SK-N-SH (cell line): ENCODE measurements around the gene KBTBD8. TPM values are rescaled to one million over a fixed set of nuclear protein-coding genes. Genes with fewer than 3 reads are reported as not detected.

Experiments used
- CTCF ChIA-PET: fragments of 300-600, 350-600 bp; formaldehyde crosslinking; extraction: SDS; loops from one replicate; lab custom pipeline; 2021; lab: Yijun Ruan, JAX
- POLR2A ChIA-PET: fragments of 350-600 bp; sonication (Branson Sonifier 250); formaldehyde crosslinking; extraction: SDS; loops from one replicate; lab custom pipeline; 2020; ENCODE audit warnings: antibody characterized with exemption, inconsistent platforms; lab: Yijun Ruan, JAX
- DNase-seq: peaks from one replicate; pipeline ENCODE4 v3.0.0; 2012
- H2AFZ ChIP-seq: fragments of 200-600 bp; sonication (generic); 2 replicates; pipeline ENCODE4 v1.8.1; 2016; ENCODE audit warnings: antibody characterized with exemption, mild to moderate bottlenecking, low read depth
- H3F3A ChIP-seq: fragments of 200-600 bp; sonication (generic); replicated peaks from 2 replicates; pipeline ENCODE3; 2016; ENCODE audit warnings: antibody characterized with exemption, mild to moderate bottlenecking; ENCODE audit not compliant: insufficient read depth
- H3K27ac ChIP-seq, 2 experiments: fragments of 200-500 bp in 1 of 2; fragments of 200-600 bp in 1 of 2; sonication (Bioruptor generic) in 1 of 2; sonication (generic), shearing (Covaris generic) in 1 of 2; 2 replicates each; pipeline versions ENCODE4 v1.5.1 to v1.6.1; 2014 to 2016; ENCODE audit warnings: low read depth in 2 of 2, inconsistent platforms in 1 of 2, low read length in 1 of 2, mild to moderate bottlenecking in 1 of 2, mixed read lengths in 1 of 2
- H3K27me3 ChIP-seq: fragments of 200-600 bp; sonication (generic), shearing (Covaris generic); 2 replicates; pipeline ENCODE4 v1.6.1; 2016; ENCODE audit warnings: mixed run types; ENCODE audit not compliant: insufficient read depth
- H3K36me3 ChIP-seq, 2 experiments: fragments of 200-500 bp in 1 of 2; fragments of 200-600 bp in 1 of 2; sonication (Bioruptor generic) in 1 of 2; sonication (generic) in 1 of 2; replicated peaks in 1 of 2; 2 replicates each; pipeline versions ENCODE3 to v1.5.1; 2014 to 2016; ENCODE audit warnings: low read length in 1 of 2, mild to moderate bottlenecking in 1 of 2; ENCODE audit not compliant: insufficient read depth in 2 of 2, control insufficient read depth in 1 of 2
- H3K4me1 ChIP-seq, 2 experiments: fragments of 200-500 bp in 1 of 2; fragments of 200-600 bp in 1 of 2; sonication (Bioruptor generic) in 1 of 2; sonication (generic), shearing (Covaris generic) in 1 of 2; 2 replicates each; pipeline versions ENCODE4 v1.5.1 to v1.6.1; 2014 to 2016; ENCODE audit warnings: low read depth in 1 of 2, low read length in 1 of 2, mixed run types in 1 of 2; ENCODE audit not compliant: insufficient read depth in 2 of 2, control insufficient read depth in 1 of 2
- H3K4me2 ChIP-seq: fragments of 200-600 bp; sonication (generic), shearing (Covaris generic); 2 replicates; pipeline ENCODE4 v1.6.1; 2017; ENCODE audit warnings: mixed run types
- H3K4me3 ChIP-seq, 2 experiments: fragments of 200-500 bp in 1 of 2; fragments of 200-600 bp in 1 of 2; sonication (Bioruptor generic) in 1 of 2; sonication (generic), shearing (Covaris generic) in 1 of 2; 2 replicates each; pipeline versions ENCODE4 v1.5.1 to v1.8.1; 2014 to 2016; ENCODE audit warnings: low read depth in 2 of 2, inconsistent platforms in 1 of 2, low read length in 1 of 2, mild to moderate bottlenecking in 1 of 2, mixed read lengths in 1 of 2, moderate library complexity in 1 of 2
- H3K79me2 ChIP-seq: fragments of 200-600 bp; sonication (generic); 2 replicates; pipeline ENCODE4 v1.8.1; 2017; ENCODE audit warnings: mild to moderate bottlenecking; ENCODE audit not compliant: insufficient read depth
- H3K9ac ChIP-seq: fragments of 200-600 bp; sonication (generic); 2 replicates; pipeline ENCODE4 v1.6.1; 2017; ENCODE audit warnings: mixed run types
- H3K9me2 ChIP-seq: fragments of 200-600 bp; sonication (generic); 2 replicates; pipeline ENCODE4 v1.6.1; 2017; ENCODE audit warnings: mixed run types
- H3K9me3 ChIP-seq: fragments of 200-600 bp; sonication (generic); 2 replicates; pipeline ENCODE4 v1.6.1; 2017; ENCODE audit warnings: mixed run types, mild to moderate bottlenecking, moderate library complexity
- H4K20me1 ChIP-seq: fragments of 200-600 bp; sonication (generic); 2 replicates; pipeline ENCODE4 v1.6.1; 2017; ENCODE audit warnings: mild to moderate bottlenecking, mixed run types; ENCODE audit not compliant: insufficient read depth
- CHD2 ChIP-seq: fragments of 150-350 bp; IDR thresholded peaks from 2 replicates; pipeline ENCODE4 v1.6.1; 2018; ENCODE audit warnings: low read length; ENCODE audit not compliant: partially characterized antibody
- CTCF ChIP-seq: fragments of 200-600 bp; sonication (generic); IDR thresholded peaks from 2 replicates; pipeline ENCODE4 v1.6.1; 2017; ENCODE audit warnings: antibody characterized with exemption, mild to moderate bottlenecking, moderate library complexity
- ELF1 ChIP-seq: IDR thresholded peaks from 2 replicates; pipeline ENCODE4 v1.4.0; 2012
- EP300 ChIP-seq, 2 experiments: IDR thresholded peaks; 2 replicates each; pipeline versions ENCODE4 v1.4.0 to v1.6.1; 2012; ENCODE audit warnings: borderline replicate concordance in 1 of 2, low read depth in 1 of 2, low read length in 1 of 2
- FOXJ3 ChIP-seq: sonication (generic); formaldehyde crosslinking; IDR thresholded peaks from 2 replicates; pipeline ENCODE4 v1.5.1; 2020; ENCODE audit warnings: mild to moderate bottlenecking, missing genetic modification reagents
- FOXM1 ChIP-seq: IDR thresholded peaks from 2 replicates; pipeline ENCODE4 v1.4.0; 2012; ENCODE audit warnings: low read depth, mild to moderate bottlenecking
- GABPA ChIP-seq: IDR thresholded peaks from 2 replicates; pipeline ENCODE4 v1.4.0; 2012; ENCODE audit warnings: low read depth, mild to moderate bottlenecking
- MEF2A ChIP-seq: IDR thresholded peaks from 2 replicates; pipeline ENCODE4 v1.4.0; 2012; ENCODE audit warnings: low read depth, borderline replicate concordance
- MXI1 ChIP-seq: IDR thresholded peaks from 2 replicates; pipeline ENCODE4 v1.6.1; 2012; ENCODE audit warnings: mild to moderate bottlenecking, low read depth, low read length, improper control_type of control experiment
- NRF1 ChIP-seq: IDR thresholded peaks from 2 replicates; pipeline ENCODE4 v1.6.1; 2012; ENCODE audit warnings: low read depth, mild to moderate bottlenecking, low read length
- POLR2AphosphoS5 ChIP-seq: IDR thresholded peaks from 2 replicates; pipeline ENCODE4 v1.6.1; 2012; ENCODE audit warnings: low read depth, low read length
- RAD21 ChIP-seq: IDR thresholded peaks from 2 replicates; pipeline ENCODE4 v1.6.1; 2012; ENCODE audit warnings: mild to moderate bottlenecking, low read length
- RFX5 ChIP-seq: IDR thresholded peaks from 2 replicates; pipeline ENCODE4 v1.6.1; 2012; ENCODE audit warnings: mild to moderate bottlenecking, improper control_type of control experiment, low read length
- RXRA ChIP-seq: IDR thresholded peaks from 2 replicates; pipeline ENCODE4 v1.4.0; 2012; ENCODE audit warnings: low read depth, mild to moderate bottlenecking, borderline replicate concordance
- SIN3A ChIP-seq: IDR thresholded peaks from 2 replicates; pipeline ENCODE4 v1.6.1; 2012; ENCODE audit warnings: low read depth, mild to moderate bottlenecking, low read length, moderate library complexity, borderline replicate concordance
- TCF12 ChIP-seq: IDR thresholded peaks from 2 replicates; pipeline ENCODE4 v1.4.0; 2012
- TEAD4 ChIP-seq: IDR thresholded peaks from 2 replicates; pipeline ENCODE4 v1.4.0; 2012; ENCODE audit warnings: mild to moderate bottlenecking, borderline replicate concordance; ENCODE audit not compliant: insufficient read depth
- USF1 ChIP-seq: IDR thresholded peaks from 2 replicates; pipeline ENCODE4 v1.4.0; 2012; ENCODE audit warnings: low read depth, borderline replicate concordance
- USF2 ChIP-seq: fragments of 150-350 bp; IDR thresholded peaks from 2 replicates; pipeline ENCODE4 v1.6.1; 2017; ENCODE audit warnings: antibody characterized with exemption, low read length, low read depth, borderline replicate concordance
- YY1 ChIP-seq: IDR thresholded peaks from 2 replicates; pipeline ENCODE4 v1.4.0; 2012; ENCODE audit warnings: low read depth, mild to moderate bottlenecking
- WGBS: methylation state at CpG from one replicate; pipeline ENCODE4 v1.1.6; 2017; ENCODE audit warnings: low lambda C conversion rate; 5-methylcytosine and 5-hydroxymethylcytosine counted together
- polyA plus RNA-seq, 3 experiments: library from polyadenylated mRNA; depleted of rRNA; stranded (reverse); fragments of >200 nt; gene quantifications; 2 replicates each; pipeline ENCODE4 v1.2.3, GENCODE V29; 2012

KBTBD8 gene
- polyA plus RNA-seq, 1 of the 3 experiments (the other 2 are of a cell fraction) = 0.36 TPM

- no peaks in the 10 kb centered on the region for H3K9me2 ChIP-seq
- 19% methylated on average over 2 of the region's 2 CpGs for WGBS
These were observed 61.3 kb downstream of the KBTBD8 start for GRCh38 chr3:67059443-67059842.

More at GRCh38 chr3:67059443-67059842, 61.3 kb downstream of the KBTBD8 start:
- Histone ChIP-seq H3K4me3 (no peak overlapping the region), H3K27ac (no peak overlapping the region), H3K36me3 (no peaks in the 10 kb centered on the region), H3K9me3 (no peaks in the 10 kb centered on the region), H3F3A (no peaks in the 10 kb centered on the region), H3K4me2 (no peak overlapping the region), H3K27me3 (no peaks in the 10 kb centered on the region), H2AFZ (no peak overlapping the region), H3K79me2 (no peaks in the 10 kb centered on the region), H3K4me1 (no peaks in the 10 kb centered on the region), H4K20me1 (no peaks in the 10 kb centered on the region), H3K9ac (no peak overlapping the region)
- ChIA-PET CTCF (no interaction called here), POLR2A (no interaction called here)
- DNase-seq = no peak
- TF ChIP-seq CHD2 (no peak), CTCF (no peak), USF1 (no peak), TEAD4 (no peak), RXRA (no peak), USF2 (no peak), FOXM1 (no peak), ELF1 (no peak), MEF2A (no peak), NRF1 (no peak), RAD21 (no peak), FOXJ3 (CRISPR knock-in tag) (no peak), GABPA (no peak), MXI1 (no peak), POLR2AphosphoS5 (no peak), RFX5 (no peak), YY1 (no peak), TCF12 (no peak), EP300 (IDR thresholded peaks at IDR 0.05; ENCODE audit: borderline replicate concordance in 1 of 2, low read depth in 1 of 2, low read length in 1 of 2) (no peak), SIN3A (no peak)
